Trophoblast cell (in vitro differentiated cells and primary cell): Measurements from ENCODE around the gene RALGAPB.

Source experiments
- DNase-seq, 2 donors: peaks; one replicate each; pipeline ENCODE4 v3.0.0-alpha.2; 2016
- H2AFZ ChIP-seq: 2 replicates; pipeline ENCODE4 v1.6.1; 2013; ENCODE audit warnings: low read length, moderate library complexity, mild to moderate bottlenecking; ENCODE audit not compliant: insufficient read depth, poor library complexity
- H2AK5ac ChIP-seq: 2 replicates; pipeline ENCODE4 v1.6.1; 2013; ENCODE audit warnings: mild to moderate bottlenecking, low read length
- H2BK120ac ChIP-seq: 2 replicates; pipeline ENCODE4 v1.6.1; 2013; ENCODE audit warnings: low read length, mild to moderate bottlenecking, moderate library complexity; ENCODE audit not compliant: insufficient read depth, poor library complexity
- H2BK12ac ChIP-seq: 2 replicates; pipeline ENCODE4 v1.6.1; 2013; ENCODE audit warnings: mild to moderate bottlenecking, low read length, moderate library complexity
- H2BK5ac ChIP-seq: 2 replicates; pipeline ENCODE4 v1.6.1; 2013; ENCODE audit warnings: low read length, low read depth, moderate library complexity, mild to moderate bottlenecking; ENCODE audit not compliant: poor library complexity
- H3K14ac ChIP-seq: 2 replicates; pipeline ENCODE4 v1.6.1; 2013; ENCODE audit warnings: mild to moderate bottlenecking, low read length
- H3K18ac ChIP-seq: 2 replicates; pipeline ENCODE4 v1.6.1; 2013; ENCODE audit warnings: mild to moderate bottlenecking, low read length
- H3K23ac ChIP-seq: 2 replicates; pipeline ENCODE4 v1.6.1; 2013; ENCODE audit warnings: low read length
- H3K27ac ChIP-seq: 2 replicates; pipeline ENCODE4 v1.5.1; 2013; ENCODE audit warnings: low read depth, mild to moderate bottlenecking, inconsistent platforms, low read length, moderate library complexity
- H3K27me3 ChIP-seq: 2 replicates; pipeline ENCODE4 v1.6.1; 2013; ENCODE audit warnings: inconsistent platforms, mild to moderate bottlenecking, low read length, moderate library complexity; ENCODE audit not compliant: insufficient read depth
- H3K36me3 ChIP-seq, 2 experiments: 1 replicate in 1 of 2; 2 replicates in 1 of 2; pipeline ENCODE4 v1.6.1; 2013; ENCODE audit warnings: low read length in 2 of 2, mild to moderate bottlenecking in 2 of 2, moderate library complexity in 1 of 2; ENCODE audit not compliant: insufficient read depth in 2 of 2, control insufficient read depth in 1 of 2
- H3K4ac ChIP-seq: 2 replicates; pipeline ENCODE4 v1.6.1; 2013; ENCODE audit warnings: low read depth, mild to moderate bottlenecking, low read length, moderate library complexity
- H3K4me1 ChIP-seq, 2 experiments: 1 replicate in 1 of 2; 2 replicates in 1 of 2; pipeline ENCODE4 v1.6.1; 2013; ENCODE audit warnings: low read length in 2 of 2, mild to moderate bottlenecking in 2 of 2, moderate library complexity in 1 of 2; ENCODE audit not compliant: insufficient read depth in 2 of 2, control insufficient read depth in 1 of 2
- H3K4me2 ChIP-seq: 2 replicates; pipeline ENCODE4 v1.6.1; 2013; ENCODE audit warnings: inconsistent platforms, mild to moderate bottlenecking, low read length, moderate library complexity
- H3K4me3 ChIP-seq: 2 replicates; pipeline ENCODE4 v1.5.1; 2013; ENCODE audit warnings: mild to moderate bottlenecking, low read depth, low read length, inconsistent platforms
- H3K79me1 ChIP-seq: one replicate; pipeline ENCODE4 v1.6.1; 2013; ENCODE audit warnings: low read length
- H3K79me2 ChIP-seq: 2 replicates; pipeline ENCODE4 v1.6.1; 2013; ENCODE audit warnings: low read length, mild to moderate bottlenecking; ENCODE audit not compliant: control insufficient read depth, insufficient read depth, poor library complexity
- H3K9ac ChIP-seq: 2 replicates; pipeline ENCODE4 v1.6.1; 2013; ENCODE audit warnings: mild to moderate bottlenecking, low read length
- H3K9me3 ChIP-seq: 2 replicates; pipeline ENCODE4 v1.6.1; 2013; ENCODE audit warnings: low read depth, mild to moderate bottlenecking, control low read depth, inconsistent platforms, low read length; ENCODE audit not compliant: insufficient read depth
- H4K12ac ChIP-seq: 2 replicates; pipeline ENCODE4 v1.6.1; 2013; ENCODE audit warnings: low read depth, mild to moderate bottlenecking, low read length, moderate library complexity
- H4K8ac ChIP-seq: 2 replicates; pipeline ENCODE4 v1.6.1; 2013; ENCODE audit warnings: low read depth, mild to moderate bottlenecking, low read length, moderate library complexity
- H4K91ac ChIP-seq: one replicate; pipeline ENCODE4 v1.6.1; 2013; ENCODE audit warnings: low read depth, mild to moderate bottlenecking, low read length, moderate library complexity
- WGBS: extraction: QIAGEN DNeasy Blood & Tissue Kit; methylation state at CpG from one replicate; pipeline ENCODE4 v1.1.7; 2013; ENCODE audit warnings: missing lambda C conversion rate; ENCODE audit not compliant: insufficient read length, insufficient coverage; ENCODE audit errors: extremely low coverage; 5-methylcytosine and 5-hydroxymethylcytosine counted together

The RALGAPB gene

DNA sequence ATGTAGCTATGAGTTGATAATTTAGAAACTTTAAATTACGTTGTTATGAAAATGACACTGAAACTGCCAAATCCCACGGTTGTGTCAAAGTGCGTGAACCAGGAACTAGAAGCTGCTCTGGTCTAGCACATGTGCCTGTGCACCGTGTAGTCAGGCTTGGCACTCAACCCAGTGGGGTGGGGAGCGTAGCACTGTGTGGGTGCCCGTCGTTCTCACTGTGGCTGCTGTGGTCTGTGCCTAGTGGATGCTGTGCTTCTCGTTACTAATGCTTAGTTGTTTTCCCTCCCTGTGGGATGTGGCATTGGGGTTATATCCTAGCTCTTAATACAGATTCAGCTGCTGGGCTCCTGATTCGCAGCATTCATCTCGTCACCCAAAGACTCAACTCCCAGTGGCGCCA, 62.1 kb downstream of the RALGAPB start:
- whole genome bisulfite sequencing, result no CpG with 5 or more reads among the region's 11 CpGs
- no peak overlapping the region for H2BK5ac ChIP-seq

DNA sequence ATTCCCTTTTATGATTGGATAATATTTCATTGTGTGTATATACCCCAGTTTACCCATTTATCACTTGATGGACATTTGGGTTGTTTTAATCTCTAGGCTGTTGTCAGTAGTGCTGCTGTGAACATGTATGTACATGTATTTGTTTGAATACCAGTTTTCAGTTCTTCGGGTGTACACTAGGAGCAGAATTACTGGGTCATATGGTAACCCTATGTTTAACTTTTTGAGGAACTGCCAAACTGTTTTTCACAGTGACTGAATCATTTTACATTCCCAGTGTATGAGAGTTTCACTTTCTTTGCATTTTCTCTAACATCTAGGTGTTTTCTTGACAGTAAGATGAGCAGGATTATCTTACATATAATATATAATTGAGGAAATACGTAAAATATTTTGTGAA, 63.7 kb downstream of the RALGAPB start:
- H3K27me3 ChIP-seq, result no peaks in the 10 kb centered on the region
- H2AFZ ChIP-seq, result no peak overlapping the region
- no peak overlapping the region for H2AK5ac ChIP-seq
- H2BK5ac ChIP-seq, result no peak overlapping the region
- WGBS, result no CpG with 5 or more reads among the region's 2 CpGs
- H3K23ac ChIP-seq, result no peak overlapping the region
- no peaks in the 10 kb centered on the region for H3K79me1 ChIP-seq
- peaks cover 17 to 30% of the 10 kb centered on the region in 2 experiments for H3K36me3 ChIP-seq
- no peak overlapping the region for H2BK120ac ChIP-seq
- DNase-seq, result no peak
- no peak overlapping the region for H3K4ac ChIP-seq
- H3K9me3 ChIP-seq, result no peaks in the 10 kb centered on the region
- no peak overlapping the region for H4K91ac ChIP-seq
- H3K14ac ChIP-seq, result no peak overlapping the region
- no peak overlapping the region for H3K27ac ChIP-seq
- H3K79me2 ChIP-seq, result no peaks in the 10 kb centered on the region
- no peak overlapping the region for H3K4me3 ChIP-seq
- H2BK12ac ChIP-seq, result no peak overlapping the region
- no peak overlapping the region for H3K4me2 ChIP-seq
- H3K4me1 ChIP-seq, result no peaks in the 10 kb centered on the region
- H4K8ac ChIP-seq, result no peak overlapping the region
- no peak overlapping the region for H3K9ac ChIP-seq
- H4K12ac ChIP-seq, result no peak overlapping the region
- H3K18ac ChIP-seq, result no peak overlapping the region

More for the DNA sequence above, 62.1 kb downstream of the RALGAPB start:
- Histone ChIP-seq H3K27me3 (no peaks in the 10 kb centered on the region), H4K12ac (no peak overlapping the region), H2AK5ac (no peak overlapping the region), H4K8ac (no peak overlapping the region), H3K9ac (no peak overlapping the region), H4K91ac (no peak overlapping the region), H2BK12ac (no peak overlapping the region), H3K4me3 (no peak overlapping the region), H3K23ac (no peak overlapping the region), H3K79me1 (no peaks in the 10 kb centered on the region), H2BK120ac (no peak overlapping the region), H3K4me1 (no peaks in the 10 kb centered on the region), H3K79me2 (no peaks in the 10 kb centered on the region), H2AFZ (no peak overlapping the region), H3K4ac (no peak overlapping the region), H3K36me3 (peaks cover 18 to 28% of the 10 kb centered on the region in 2 experiments), H3K18ac (no peak overlapping the region), H3K27ac (no peak overlapping the region), H3K14ac (no peak overlapping the region), H3K9me3 (no peaks in the 10 kb centered on the region), H3K4me2 (no peak overlapping the region)
- no peak for DNase-seq

DNA sequence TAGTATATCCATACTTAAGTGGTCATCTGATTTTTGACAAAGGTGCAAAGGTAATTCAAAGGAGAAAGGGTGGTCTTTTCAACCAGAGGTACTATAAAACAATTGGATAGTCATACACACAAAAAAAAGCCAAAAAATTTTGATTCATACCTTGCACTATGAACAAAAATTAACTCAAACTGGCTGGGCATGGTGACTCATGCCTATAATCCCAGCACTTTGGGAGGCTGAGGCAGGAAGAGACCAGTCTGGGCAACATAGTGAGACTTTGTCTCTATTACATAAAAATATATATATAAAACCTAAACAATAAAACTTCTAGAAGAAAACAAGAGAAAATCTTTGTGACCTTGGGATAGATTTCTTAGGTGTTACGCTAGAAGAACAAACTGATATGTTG, 64.5 kb downstream of the RALGAPB start:
- DNase-seq, result no peak
- Histone ChIP-seq H3K79me2 (no peaks in the 10 kb centered on the region), H4K91ac (no peak overlapping the region), H3K36me3 (peaks cover 15 to 35% of the 10 kb centered on the region in 2 experiments), H2AFZ (no peak overlapping the region), H3K4ac (no peak overlapping the region), H3K18ac (no peak overlapping the region), H3K9ac (no peak overlapping the region), H2AK5ac (no peak overlapping the region), H4K8ac (no peak overlapping the region), H2BK120ac (no peak overlapping the region), H3K14ac (no peak overlapping the region), H4K12ac (no peak overlapping the region), H3K27me3 (no peaks in the 10 kb centered on the region), H2BK12ac (no peak overlapping the region), H3K23ac (no peak overlapping the region), H3K4me2 (no peak overlapping the region), H3K4me1 (no peaks in the 10 kb centered on the region), H3K9me3 (no peaks in the 10 kb centered on the region), H2BK5ac (no peak overlapping the region), H3K27ac (no peak overlapping the region), H3K79me1 (no peaks in the 10 kb centered on the region), H3K4me3 (no peak overlapping the region)
- no CpG with 5 or more reads among the region's 1 CpG for WGBS

DNA sequence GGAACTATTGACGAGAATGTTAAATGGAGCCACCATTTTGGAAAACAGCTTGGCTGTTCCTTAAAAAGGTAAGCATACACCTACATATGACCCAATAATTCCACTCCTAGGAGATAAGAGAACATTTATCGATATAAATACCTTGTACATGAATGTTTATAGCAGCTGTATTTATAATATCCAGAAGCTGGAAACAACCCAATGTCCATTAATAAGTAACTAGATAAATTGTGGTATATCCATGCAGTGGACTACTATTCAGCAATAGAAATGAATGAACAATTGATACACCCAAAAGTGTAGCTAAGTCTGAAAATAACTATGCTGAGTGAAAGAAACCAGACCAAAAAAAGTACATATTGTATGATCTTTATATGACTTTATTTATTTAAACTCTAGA, 66.1 kb downstream of the RALGAPB start:
- Histone ChIP-seq H2BK5ac (no peak overlapping the region), H3K79me1 (no peaks in the 10 kb centered on the region), H3K14ac (no peak overlapping the region), H3K9ac (no peak overlapping the region), H3K36me3 (peaks cover 22 to 43% of the 10 kb centered on the region in 2 experiments), H3K23ac (no peak overlapping the region), H3K79me2 (no peaks in the 10 kb centered on the region), H4K91ac (no peak overlapping the region), H2BK120ac (no peak overlapping the region), H4K12ac (no peak overlapping the region), H2AFZ (no peak overlapping the region), H3K4me1 (no peaks in the 10 kb centered on the region), H3K27me3 (no peaks in the 10 kb centered on the region), H4K8ac (no peak overlapping the region), H2AK5ac (no peak overlapping the region), H3K4me3 (no peak overlapping the region), H3K4ac (no peak overlapping the region), H3K27ac (no peak overlapping the region), H3K4me2 (no peak overlapping the region), H3K9me3 (no peaks in the 10 kb centered on the region), H3K18ac (no peak overlapping the region), H2BK12ac (no peak overlapping the region)
- WGBS, result no CpG with 5 or more reads among the region's 2 CpGs
- DNase-seq, result no peak
